Measurements from ENCODE around the gene BCAS3. TPM values are rescaled to one million over a fixed set of nuclear protein-coding genes. Genes with fewer than 3 reads are reported as not detected.

BCAS3 gene
- total and polyA plus RNA-seq, 2 donors (not counting 1 experiment from before 2014, with no cell fraction given) = 13.9 to 73.4 TPM

- intact Hi-C loops (cut with micrococcal nuclease) = no loop called here
- no peaks in the 10 kb centered on the region for H3K9me3 Mint-ChIP-seq (ENCODE audit: insufficient read depth)
- ChIA-PET CTCF (no interaction called here), POLR2A (no interaction called here)
- peaks cover 17% of the 10 kb centered on the region for H3K4me1 Mint-ChIP-seq
- Histone ChIP-seq H4K20me1 (ENCODE audit: control insufficient read depth, insufficient read depth, low read length, poor library complexity, severe bottlenecking) (no peaks in the 10 kb centered on the region), H3K27me3 (replicated peaks in 1 of 4; ENCODE audit: control extremely low read depth in 1 of 4, control insufficient read depth in 3 of 4, insufficient read depth in 4 of 4, low read length in 3 of 4) (peaks cover 0 to 55% (median 16%) of the 10 kb centered on the region in 4 experiments), H3K4me3 (ENCODE audit: control extremely low read depth in 1 of 5, extremely low read depth in 1 of 5, insufficient read depth in 1 of 5, low read depth in 2 of 5, low read length in 4 of 5) (no peak overlapping the region), H3K4me1 (ENCODE audit: control insufficient read depth in 2 of 2, insufficient read depth in 2 of 2, low read length in 2 of 2) (peaks cover 23 to 31% of the 10 kb centered on the region in 2 donors), H3K4me2 (replicated peaks; ENCODE audit: low read depth, low read length, poor library complexity, severe bottlenecking) (no peak overlapping the region), H3K79me2 (ENCODE audit: control insufficient read depth, insufficient read depth, low read length) (no peaks in the 10 kb centered on the region), H3K9me3 (ENCODE audit: control extremely low read depth in 1 of 3, control insufficient read depth in 2 of 3, insufficient read depth in 1 of 3, low read length in 2 of 3) (peaks cover 0 to 26% (median 0%) of the 10 kb centered on the region in 3 donors), H3K9ac (ENCODE audit: low read length) (no peak overlapping the region), H3K27ac (ENCODE audit: low read length in 2 of 2) (no peak overlapping the region), H2AFZ (ENCODE audit: insufficient read depth, low read depth, low read length, poor library complexity, severe bottlenecking) (no peak overlapping the region), H3K36me3 (replicated peaks in 1 of 2; ENCODE audit: control extremely low read depth in 1 of 2, control insufficient read depth in 1 of 2, extremely low read depth in 1 of 2, insufficient read depth in 2 of 2, low read length in 1 of 2) (no peaks in the 10 kb centered on the region)
- WGBS (ENCODE audit: insufficient coverage) = 85% methylated on average over 3 of the region's 3 CpGs
- no peak overlapping the region for H3K4me3 Mint-ChIP-seq
- TF ChIP-seq EZH2 (IDR thresholded peaks at IDR 0.05; ENCODE audit: borderline replicate concordance, insufficient read depth, low read depth, low read length, poor library complexity, severe bottlenecking) (no peak), CTCF (IDR thresholded peaks at IDR 0.05) (peak; percentile 13)
- peaks cover 34% of the 10 kb centered on the region for H3K27me3 Mint-ChIP-seq
- ATAC-seq (ENCODE audit: low read depth) (no peak), DNase-seq (no peak)
- H3K27ac Mint-ChIP-seq = no peak overlapping the region
Measured at GRCh38 chr17:61393550-61393903, 715.9 kb downstream of the BCAS3 start.

GRCh38 chr17:61393904-61394629 lies 716.4 kb downstream of the BCAS3 start:
- peaks cover 36% of the 10 kb centered on the region for H3K27me3 Mint-ChIP-seq
- peaks cover 0 to 56% (median 20%) of the 10 kb centered on the region in 4 experiments for H3K27me3 ChIP-seq (replicated peaks in 1 of 4; ENCODE audit: control extremely low read depth in 1 of 4, control insufficient read depth in 3 of 4, insufficient read depth in 4 of 4, low read length in 3 of 4)
- no peak overlapping the region for H3K4me2 ChIP-seq (replicated peaks; ENCODE audit: low read depth, low read length, poor library complexity, severe bottlenecking)
- no peaks in the 10 kb centered on the region for H4K20me1 ChIP-seq (ENCODE audit: control insufficient read depth, insufficient read depth, low read length, poor library complexity, severe bottlenecking)
- 89% methylated on average over 7 of the region's 7 CpGs for WGBS (ENCODE audit: insufficient coverage)
- ChIA-PET POLR2A (no interaction called here), CTCF (interaction anchor here (1.3 kb wide), 1 partner anchor 674 kb away, joined by 6 read pairs; no protein-coding TSS in a partner anchor)
- no peaks in the 10 kb centered on the region for H3K79me2 ChIP-seq (ENCODE audit: control insufficient read depth, insufficient read depth, low read length)
- intact Hi-C loops (cut with micrococcal nuclease) = no loop called here
- H3K9ac ChIP-seq (ENCODE audit: low read length) = no peak overlapping the region
- H3K4me1 ChIP-seq (ENCODE audit: control insufficient read depth in 2 of 2, insufficient read depth in 2 of 2, low read length in 2 of 2) = peaks cover 28 to 36% of the 10 kb centered on the region in 2 donors
- H3K9me3 ChIP-seq (ENCODE audit: control extremely low read depth in 1 of 3, control insufficient read depth in 2 of 3, insufficient read depth in 1 of 3, low read length in 2 of 3) = peaks cover 0 to 30% (median 0%) of the 10 kb centered on the region in 3 donors
- no peak overlapping the region for H3K4me3 ChIP-seq (ENCODE audit: control extremely low read depth in 1 of 5, extremely low read depth in 1 of 5, insufficient read depth in 1 of 5, low read depth in 2 of 5, low read length in 4 of 5)
- H3K27ac Mint-ChIP-seq = no peak overlapping the region
- no peak overlapping the region for H2AFZ ChIP-seq (ENCODE audit: insufficient read depth, low read depth, low read length, poor library complexity, severe bottlenecking)
- peaks cover 19% of the 10 kb centered on the region for H3K4me1 Mint-ChIP-seq
- no peak overlapping the region for H3K4me3 Mint-ChIP-seq
- TF ChIP-seq EZH2 (IDR thresholded peaks at IDR 0.05; ENCODE audit: borderline replicate concordance, insufficient read depth, low read depth, low read length, poor library complexity, severe bottlenecking) (no peak), CTCF (IDR thresholded peaks at IDR 0.05) (peak; percentile 2)
- ATAC-seq (ENCODE audit: low read depth) (no peak), DNase-seq (no peak)
- H3K36me3 ChIP-seq (replicated peaks in 1 of 2; ENCODE audit: control extremely low read depth in 1 of 2, control insufficient read depth in 1 of 2, extremely low read depth in 1 of 2, insufficient read depth in 2 of 2, low read length in 1 of 2) = no peaks in the 10 kb centered on the region
- no peak overlapping the region for H3K27ac ChIP-seq (ENCODE audit: low read length in 2 of 2)
- no peaks in the 10 kb centered on the region for H3K9me3 Mint-ChIP-seq (ENCODE audit: insufficient read depth)
